CD4-positive, alpha-beta T cell treated with Interleukin-15 for 1 hour (primary cell): ENCODE data around the gene SRRM4.
"Not testable (repeated sequence)": the region's sequence is repeated elsewhere in the genome, so short reads cannot be mapped to it uniquely, and the experiment has no call there.

ENCODE experiments used
- DNase-seq: peaks from one replicate; pipeline ENCODE4 v3.0.0-alpha.2; 2020

Gene SRRM4

GRCh38 chr12:119071638-119072231 is 90.4 kb downstream of the SRRM4 start:
- no peak for DNase-seq

GRCh38 chr12:119072440-119072839 is 91.1 kb downstream of the SRRM4 start:
- no peak for DNase-seq

DNA sequence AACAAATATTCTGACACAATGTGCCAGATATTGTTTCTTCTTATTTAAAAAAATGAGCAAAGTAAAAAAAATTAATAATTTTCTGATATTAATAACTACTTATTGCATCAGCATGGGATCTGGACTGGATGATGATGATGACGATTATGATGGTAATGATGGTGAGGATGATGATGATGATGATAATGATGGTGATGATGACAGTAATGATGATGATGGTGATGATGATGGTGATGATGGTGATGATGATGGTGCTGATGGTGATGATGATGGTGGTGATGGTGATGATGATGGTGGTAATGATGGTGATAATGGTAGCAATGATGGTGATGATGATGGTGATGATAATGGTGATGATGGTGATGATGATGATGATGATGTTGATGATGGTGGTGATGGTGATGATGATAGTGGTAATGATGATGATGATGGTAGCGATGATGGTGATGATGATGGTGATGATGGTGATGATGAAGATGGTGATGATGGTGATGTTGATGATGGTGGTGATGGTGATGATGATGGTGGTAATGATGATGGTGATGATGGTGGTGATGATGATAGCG is 94.0 kb downstream of the SRRM4 start:
- no peak for DNase-seq

DNA sequence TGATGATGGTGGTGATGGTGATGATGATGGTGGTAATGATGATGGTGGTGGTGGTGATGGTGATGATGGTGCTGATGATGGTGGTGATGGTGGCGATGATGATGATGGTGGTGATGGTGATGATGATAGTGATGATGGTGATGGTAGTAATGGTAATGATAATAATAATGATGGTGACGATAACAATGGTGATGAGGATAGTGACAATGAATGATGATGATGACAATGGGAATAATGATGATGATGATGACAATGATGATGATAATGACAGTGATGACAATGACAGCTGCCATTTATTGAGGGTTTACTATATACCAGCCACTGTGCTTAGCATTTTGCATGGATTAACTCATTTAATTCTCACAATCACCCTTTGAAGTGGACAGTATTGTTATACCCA is 94.6 kb downstream of the SRRM4 start:
- DNase-seq = no peak

- DNase-seq = no peak
Observed at GRCh38 chr12:119079530-119079929, 98.2 kb downstream of the SRRM4 start.

DNA sequence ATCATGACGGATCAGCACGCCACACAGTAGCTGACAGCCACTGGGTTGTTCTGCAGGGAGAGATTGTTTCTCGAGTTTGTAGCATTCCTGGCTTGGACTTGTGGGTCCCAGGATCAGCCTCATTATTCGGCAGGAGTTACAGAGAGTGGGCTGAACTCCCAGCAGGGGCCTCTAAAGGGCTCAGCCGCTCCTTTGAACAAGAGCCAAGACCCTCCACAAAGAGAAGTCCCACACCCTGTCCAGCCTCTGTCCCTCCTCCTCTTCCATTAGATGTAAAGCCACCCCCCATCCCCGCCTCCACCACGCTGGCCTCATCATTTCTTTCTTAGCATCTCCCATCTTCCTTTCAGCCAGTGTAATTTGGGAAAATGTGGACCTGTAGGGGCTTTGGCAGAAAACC is 100.7 kb downstream of the SRRM4 start:
- DNase-seq = no peak

GRCh38 chr12:119082496-119082895 is 101.2 kb downstream of the SRRM4 start:
- DNase-seq = no peak

- no peak for DNase-seq
Observed at GRCh38 chr12:119088685-119089379, 107.5 kb downstream of the SRRM4 start.

DNA sequence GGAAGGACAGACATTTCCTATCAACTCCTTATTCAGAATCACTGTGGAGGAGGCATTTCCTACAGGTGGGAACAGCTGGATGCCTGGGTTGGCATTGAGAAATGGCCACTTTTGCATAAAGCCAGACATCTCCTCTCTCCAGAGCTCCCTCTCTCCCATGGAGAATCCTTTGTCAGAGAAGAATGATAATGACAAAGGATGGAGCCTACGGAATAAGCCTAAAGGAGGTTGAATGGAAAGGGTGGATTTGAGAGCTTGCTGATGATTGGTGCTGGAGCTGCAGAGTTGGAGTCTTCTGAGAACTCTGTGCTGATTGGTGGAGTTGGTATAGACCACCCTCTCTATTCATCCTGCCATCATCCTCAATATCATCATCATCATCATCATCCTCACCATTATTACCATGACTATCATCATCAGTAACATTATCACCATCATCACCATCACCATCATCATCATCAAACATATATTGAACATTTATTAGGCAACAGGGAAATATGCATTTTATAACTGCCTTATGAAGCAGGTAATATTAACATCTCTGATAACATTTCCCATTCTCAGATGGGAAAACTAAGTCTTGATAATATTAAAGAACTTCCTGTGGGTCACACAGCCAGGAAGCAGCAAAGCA is 108.2 kb downstream of the SRRM4 start:
- DNase-seq = no peak

GRCh38 chr12:119090276-119090675 is 108.9 kb downstream of the SRRM4 start:
- DNase-seq = no peak

DNA sequence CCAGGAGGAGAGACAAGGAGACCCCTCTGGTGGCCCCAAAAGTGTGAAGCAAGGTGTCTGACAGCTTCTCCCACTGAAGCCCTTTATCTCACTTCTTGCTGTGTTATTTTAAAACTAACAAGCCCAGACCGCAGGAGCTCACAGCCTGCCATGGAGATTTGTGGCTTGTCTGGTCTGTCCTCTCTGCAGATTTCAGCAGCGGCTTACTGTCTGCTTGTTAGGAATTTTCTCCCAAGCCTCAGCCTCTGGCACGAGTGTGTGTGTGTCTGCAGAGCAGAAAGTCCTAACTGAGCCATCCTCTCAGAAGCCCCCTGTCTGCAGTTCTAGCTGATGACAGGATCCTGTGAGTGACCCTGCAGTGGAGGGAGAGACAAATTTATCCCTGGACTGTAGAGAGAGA is 109.5 kb downstream of the SRRM4 start:
- DNase-seq = no peak

DNA sequence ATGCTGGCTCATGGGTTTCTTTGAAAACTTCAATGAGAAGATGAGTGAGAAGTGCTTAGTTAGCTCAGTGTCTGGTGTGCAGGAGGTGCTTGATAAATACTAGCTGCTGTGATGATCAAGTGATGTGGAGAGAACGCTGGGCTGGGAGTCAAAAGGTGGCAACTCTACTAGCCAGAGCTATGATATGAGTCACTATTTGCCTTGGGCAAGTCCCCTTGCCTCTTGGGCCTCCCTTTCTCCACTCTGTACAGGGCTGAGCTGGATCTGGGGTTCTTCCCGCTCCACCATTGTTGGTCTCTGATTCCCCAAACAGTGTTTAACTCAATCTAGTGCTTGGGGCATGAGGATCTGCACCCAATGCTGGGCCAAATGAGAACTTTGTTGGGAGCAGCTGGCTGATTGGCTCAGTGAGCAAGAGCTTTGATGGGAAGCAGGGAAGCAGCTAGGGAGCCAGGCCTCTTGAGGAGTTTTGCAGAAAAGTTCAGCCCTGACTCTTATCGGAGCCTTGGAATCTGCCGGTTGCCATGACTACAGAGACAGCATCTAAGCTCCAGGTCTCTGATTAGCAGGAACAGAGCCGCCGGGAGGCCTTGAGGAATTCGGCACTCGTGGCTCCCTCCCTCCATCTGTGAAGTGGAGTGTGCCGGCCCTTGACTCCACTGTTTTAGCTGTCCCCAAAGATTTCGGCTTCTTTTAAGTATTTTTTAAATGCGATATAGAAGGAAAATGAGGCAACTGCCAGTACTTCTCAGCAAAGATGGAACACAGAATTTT is 115.3 kb downstream of the SRRM4 start:
- no peak for DNase-seq

DNA sequence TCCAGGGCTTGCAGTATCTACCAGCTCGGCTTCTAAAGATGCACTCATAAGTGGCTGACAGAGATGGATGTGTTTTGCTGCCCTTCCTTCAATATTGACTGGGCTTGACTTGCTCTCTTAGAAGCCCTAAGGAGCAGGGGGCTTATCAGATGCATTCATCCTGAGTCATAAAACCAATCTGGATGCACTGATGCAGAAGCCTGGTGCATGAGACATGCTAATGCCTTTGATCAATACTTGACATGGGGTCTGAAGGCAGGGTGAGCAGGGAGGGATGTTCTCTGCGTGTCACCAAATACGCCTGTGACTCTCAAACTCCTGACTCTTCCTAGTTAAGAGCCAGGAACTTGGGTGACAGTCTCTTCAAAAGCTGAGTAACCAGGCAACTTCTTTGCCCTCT is 119.6 kb downstream of the SRRM4 start:
- DNase-seq = no peak

GRCh38 chr12:119102274-119102673 is 120.9 kb downstream of the SRRM4 start:
- DNase-seq = no peak

- DNase-seq = no peak
Observed at GRCh38 chr12:119102714-119103113, 121.4 kb downstream of the SRRM4 start.

DNA sequence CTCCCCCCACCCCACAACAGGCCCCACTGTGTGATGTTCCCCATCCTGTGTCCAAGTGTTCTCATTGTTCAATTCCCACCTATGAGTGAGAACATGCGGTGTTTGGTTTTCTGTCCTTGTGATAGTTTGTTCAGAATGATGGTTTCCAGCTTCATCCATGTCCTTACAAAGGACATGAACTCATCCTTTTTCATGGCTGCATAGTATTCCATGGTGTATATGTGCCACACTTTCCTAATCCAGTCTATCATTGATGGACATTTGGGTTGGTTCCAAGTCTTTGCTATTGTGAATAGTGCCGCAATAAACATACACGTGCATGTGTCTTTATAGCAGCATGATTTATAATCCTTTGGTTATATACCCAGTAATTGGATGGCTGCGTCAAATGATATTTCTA is 123.6 kb downstream of the SRRM4 start:
- DNase-seq = not testable (repeated sequence)

- DNase-seq = no peak
Observed at GRCh38 chr12:119113496-119113986, 132.2 kb downstream of the SRRM4 start.

- DNase-seq = no peak
Observed at GRCh38 chr12:119114294-119114693, 133.0 kb downstream of the SRRM4 start.

DNA sequence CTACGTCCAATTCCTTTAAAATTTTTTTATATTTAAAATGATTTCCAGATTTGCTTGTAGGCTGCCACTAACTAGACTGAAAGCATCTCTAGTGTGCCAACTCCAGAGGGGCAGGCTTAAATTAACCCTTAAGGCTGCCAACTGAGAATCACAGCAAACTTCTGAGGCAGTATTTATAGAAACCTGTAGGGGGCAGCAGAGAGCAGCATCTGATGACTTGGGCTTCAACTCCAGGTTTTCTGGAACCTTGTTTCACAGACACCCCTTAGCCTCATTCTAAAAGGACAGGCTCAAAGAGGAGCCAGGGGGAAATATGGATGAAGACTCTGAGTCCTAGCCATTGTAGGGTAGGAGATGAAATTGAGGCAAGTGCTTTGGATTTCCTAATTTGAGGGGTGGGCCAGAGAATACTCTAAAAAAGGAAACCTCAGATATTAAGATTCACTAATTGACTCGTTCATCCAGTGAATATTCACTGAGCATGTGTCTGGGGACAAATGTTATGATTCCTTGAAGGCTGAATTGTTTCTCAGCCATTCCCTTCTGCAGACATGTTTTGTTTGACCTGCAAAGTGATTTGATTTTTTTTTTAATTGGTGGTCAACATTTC is 134.1 kb downstream of the SRRM4 start:
- no peak for DNase-seq

- no peak for DNase-seq
Observed at GRCh38 chr12:119117936-119118335, 136.6 kb downstream of the SRRM4 start.

DNA sequence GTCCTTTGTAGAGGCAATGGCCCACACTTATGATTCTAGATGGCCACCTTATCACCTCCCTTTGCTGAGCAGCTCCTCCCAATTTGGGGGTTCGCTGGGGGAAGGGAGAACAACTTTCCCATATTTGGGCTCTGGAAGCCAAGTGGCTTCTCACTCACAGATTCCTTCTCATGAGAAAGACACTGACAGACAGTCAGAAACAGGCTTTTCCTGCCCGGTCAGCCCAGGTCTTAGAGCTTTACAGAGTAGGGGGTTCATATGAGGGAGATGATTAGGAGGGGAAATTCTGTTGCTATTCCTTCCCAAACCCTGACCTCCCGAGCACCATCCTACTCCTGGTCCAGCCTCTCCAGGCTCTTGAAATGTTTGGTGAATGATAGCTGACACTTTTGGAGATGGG is 137.3 kb downstream of the SRRM4 start:
- DNase-seq = no peak

DNA sequence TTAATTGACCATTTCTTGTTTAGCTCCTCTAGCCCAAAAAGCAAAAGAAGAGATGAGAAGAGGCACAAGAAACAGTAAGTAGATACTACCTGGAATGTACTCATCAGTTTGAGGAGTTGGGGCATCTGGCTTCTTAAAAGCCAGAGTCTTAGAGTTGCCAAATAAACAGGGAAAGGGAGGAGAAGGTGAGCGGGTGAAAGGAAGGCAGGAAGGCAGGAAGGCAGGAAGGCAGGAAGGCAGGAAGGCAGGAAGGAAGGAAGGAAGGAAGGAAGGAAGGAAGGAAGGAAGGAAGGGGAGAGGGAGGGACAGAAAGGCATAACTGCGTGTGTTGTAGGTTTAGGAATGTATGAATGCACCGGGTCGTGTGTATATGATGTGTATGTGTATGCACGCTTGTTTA is 140.7 kb downstream of the SRRM4 start:
- DNase-seq = no peak

DNA sequence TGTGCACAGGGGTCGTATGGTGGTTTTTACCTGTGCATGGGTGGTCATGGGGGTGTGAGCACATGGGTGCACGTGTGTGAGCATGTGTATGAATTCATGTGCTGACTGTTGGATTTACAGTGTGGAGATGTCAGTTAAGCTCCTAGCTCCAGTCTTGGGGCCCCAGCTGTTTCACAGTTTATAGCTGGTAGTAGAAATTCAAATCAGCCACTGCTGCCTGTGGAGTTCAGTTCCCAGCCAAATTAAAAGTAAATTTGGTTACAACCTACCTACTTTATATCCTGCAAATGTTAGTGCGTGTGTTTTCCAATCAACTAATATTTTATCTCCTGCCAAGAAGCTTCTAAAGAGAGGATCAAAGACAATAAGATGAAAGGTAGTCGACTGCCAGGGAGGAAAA is 141.4 kb downstream of the SRRM4 start:
- DNase-seq = no peak
